IPS-18c (cell line): ENCODE results near the gene CEP78.
"Not testable (repeated sequence)": the region's sequence is repeated elsewhere in the genome, so short reads cannot be mapped to it uniquely, and the experiment has no call there.

Experiments
- H3K4me3 ChIP-seq: 2 replicates; pipeline ENCODE4 v1.7.0; 2013; ENCODE audit warnings: low read depth, mild to moderate bottlenecking, low read length, moderate library complexity; ENCODE audit not compliant: insufficient read depth
- H3K9me3 ChIP-seq: one replicate; pipeline ENCODE4 v1.6.1; 2013; ENCODE audit warnings: mild to moderate bottlenecking, low read length, moderate library complexity; ENCODE audit not compliant: control insufficient read depth, insufficient read depth

Gene CEP78

GRCh38 chr9:78269784-78270183 is 33.9 kb downstream of the CEP78 start:
- H3K4me3 ChIP-seq = no peak overlapping the region
- H3K9me3 ChIP-seq = no peaks in the 10 kb centered on the region

- Histone ChIP-seq H3K9me3 (no peaks in the 10 kb centered on the region), H3K4me3 (no peak overlapping the region)
These were observed 36.4 kb downstream of the CEP78 start for GRCh38 chr9:78272307-78272706.

DNA sequence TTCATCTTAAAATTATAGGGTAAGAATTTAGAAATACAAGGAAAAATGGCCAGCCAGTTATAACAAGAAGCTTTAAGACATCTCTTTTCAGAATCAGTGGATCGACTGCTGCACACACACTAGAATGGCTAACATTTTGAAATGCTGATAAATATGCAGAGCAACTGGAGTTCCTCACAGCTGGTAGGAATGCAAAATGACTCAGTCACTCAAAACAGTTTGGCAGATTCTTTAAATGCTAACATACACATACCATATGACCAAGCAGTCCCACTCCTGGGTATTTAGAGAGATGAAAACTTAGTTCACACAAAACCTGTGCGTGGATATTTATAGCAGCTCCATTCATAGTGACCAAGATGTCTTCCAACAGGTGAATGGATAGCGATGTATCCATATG is 37.9 kb downstream of the CEP78 start:
- no peak overlapping the region for H3K4me3 ChIP-seq
- H3K9me3 ChIP-seq = no peaks in the 10 kb centered on the region

DNA sequence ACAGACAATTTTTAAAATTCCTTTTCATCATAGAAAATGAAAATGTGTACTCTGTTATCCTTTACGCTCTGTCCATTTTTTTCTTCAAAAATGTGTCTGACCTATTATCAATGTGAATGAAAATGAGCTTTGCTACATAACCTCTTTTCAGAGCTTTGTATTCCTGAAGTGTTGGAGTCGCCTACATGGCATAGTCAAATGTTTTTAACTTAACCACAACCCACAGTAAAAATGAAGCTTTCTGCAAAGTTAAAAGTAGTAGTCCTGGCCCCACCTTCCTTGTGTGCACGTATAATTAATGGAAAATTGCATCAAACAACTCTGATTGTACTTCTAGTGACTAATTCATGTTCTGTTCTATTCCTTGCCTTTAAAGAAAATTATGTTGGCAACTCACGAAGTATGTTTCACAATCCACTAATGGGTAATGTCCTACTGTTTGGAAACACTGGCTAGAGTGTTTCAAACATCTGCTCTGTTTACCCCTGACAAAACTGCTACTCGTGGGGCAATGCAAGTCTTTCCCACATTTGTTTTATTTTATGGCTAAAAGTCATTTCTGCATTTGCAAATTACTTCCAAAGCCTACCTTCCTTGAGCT is 42.4 kb downstream of the CEP78 start:
- no peak overlapping the region for H3K4me3 ChIP-seq

GRCh38 chr9:78278801-78279200 is 42.9 kb downstream of the CEP78 start:
- H3K9me3 ChIP-seq = no peaks in the 10 kb centered on the region
- no peak overlapping the region for H3K4me3 ChIP-seq

More for the DNA sequence above, 42.4 kb downstream of the CEP78 start:
- no peaks in the 10 kb centered on the region for H3K9me3 ChIP-seq

DNA sequence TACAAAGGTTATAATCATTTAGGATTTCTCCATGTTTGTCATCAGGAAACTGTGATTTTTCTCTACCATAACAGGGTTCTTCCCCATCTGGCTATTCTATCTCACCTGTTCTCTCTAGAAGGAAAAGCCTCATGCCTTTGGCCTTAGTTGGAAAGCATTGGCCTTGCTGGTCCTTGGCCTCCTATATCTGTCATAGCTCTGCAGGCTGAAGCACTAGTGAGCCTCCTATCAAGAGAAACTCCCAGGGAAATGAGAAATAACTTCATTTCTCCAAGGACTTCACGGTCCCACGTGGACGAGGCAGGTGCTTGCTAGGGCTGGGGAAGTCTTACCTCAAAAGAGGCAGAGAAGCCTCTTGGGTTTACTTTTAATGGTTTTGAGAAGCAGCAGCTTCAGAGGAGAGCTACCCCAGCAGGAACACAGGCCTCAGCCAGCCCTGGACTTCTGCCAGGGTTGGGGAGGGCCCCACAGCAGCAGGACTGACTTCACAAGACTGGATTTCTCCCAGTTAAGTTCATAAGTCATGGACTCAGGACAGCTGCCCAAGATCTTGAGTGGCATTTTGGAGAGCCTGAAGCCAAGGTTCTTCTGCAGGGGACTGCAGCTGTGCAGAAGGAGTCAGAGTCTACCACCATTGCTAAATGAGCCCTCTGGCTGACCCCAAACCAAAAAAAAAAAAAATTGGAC is 45.2 kb downstream of the CEP78 start:
- H3K4me3 ChIP-seq = no peak overlapping the region
- no peaks in the 10 kb centered on the region for H3K9me3 ChIP-seq

DNA sequence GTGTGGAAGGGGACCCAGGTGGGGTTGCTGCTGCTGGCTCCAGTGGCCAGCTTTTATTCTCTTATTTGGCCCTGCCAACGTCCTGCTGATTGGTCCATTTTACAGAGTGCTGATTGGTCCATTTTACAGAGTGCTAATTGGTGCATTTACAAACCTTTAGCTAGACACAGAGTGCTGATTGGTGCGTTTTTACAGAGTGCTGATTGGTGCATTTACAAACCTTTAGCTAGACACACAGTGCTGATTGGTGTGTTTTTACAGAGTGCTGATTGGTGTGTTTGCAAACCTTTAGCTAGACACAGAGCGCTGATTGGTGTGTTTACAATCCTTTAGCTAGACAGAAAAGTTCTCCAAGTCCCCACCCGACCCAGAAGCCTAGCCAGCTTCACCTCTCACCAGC is 48.3 kb downstream of the CEP78 start:
- not testable (repeated sequence) for H3K9me3 ChIP-seq, H3K4me3 ChIP-seq

DNA sequence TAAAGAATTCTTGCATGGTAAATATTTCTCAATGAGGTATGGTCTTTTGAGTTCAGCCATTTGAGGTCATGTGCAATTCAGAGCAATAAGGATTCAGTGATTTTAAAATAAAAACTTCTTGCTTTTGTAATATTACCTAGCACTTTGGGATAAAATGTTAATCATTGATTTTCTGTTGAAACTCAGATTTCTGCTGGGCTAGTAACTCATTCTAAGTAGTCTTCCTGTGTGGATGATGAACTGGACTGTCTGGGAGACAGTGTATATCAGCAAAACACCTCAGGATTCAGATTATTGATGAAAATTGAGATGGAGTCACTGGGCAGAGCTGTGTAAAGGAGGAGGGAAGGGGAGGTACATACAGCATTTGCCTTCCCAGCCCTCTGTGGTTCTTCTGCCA is 50.2 kb downstream of the CEP78 start:
- Histone ChIP-seq H3K4me3 (no peak overlapping the region), H3K9me3 (no peaks in the 10 kb centered on the region)

GRCh38 chr9:78286946-78287388 is 51.1 kb downstream of the CEP78 start:
- no peak overlapping the region for H3K4me3 ChIP-seq

GRCh38 chr9:78288214-78288892 is 52.5 kb downstream of the CEP78 start:
- no peaks in the 10 kb centered on the region for H3K9me3 ChIP-seq
- H3K4me3 ChIP-seq = no peak overlapping the region

More at GRCh38 chr9:78286946-78287388, 51.1 kb downstream of the CEP78 start:
- H3K9me3 ChIP-seq = no peaks in the 10 kb centered on the region

DNA sequence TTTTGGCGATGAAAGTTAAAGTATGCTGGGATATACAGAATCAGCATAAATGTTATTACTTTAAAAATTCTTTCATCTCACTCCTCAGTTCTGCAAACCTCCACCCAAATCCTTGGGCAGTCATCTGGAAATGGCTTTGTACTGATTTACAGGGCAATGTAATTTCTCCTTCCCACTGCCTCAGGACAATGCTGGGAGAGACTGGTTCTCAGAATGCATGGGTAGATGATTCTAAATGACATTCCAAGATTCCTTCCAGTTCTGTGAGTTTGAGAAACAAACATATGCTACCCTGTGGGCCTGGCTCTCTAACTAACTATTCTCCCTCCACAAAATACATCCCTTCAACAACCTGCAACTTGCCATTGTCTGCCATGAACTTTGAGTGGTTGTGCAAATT is 53.6 kb downstream of the CEP78 start:
- Histone ChIP-seq H3K4me3 (no peak overlapping the region), H3K9me3 (no peaks in the 10 kb centered on the region)

DNA sequence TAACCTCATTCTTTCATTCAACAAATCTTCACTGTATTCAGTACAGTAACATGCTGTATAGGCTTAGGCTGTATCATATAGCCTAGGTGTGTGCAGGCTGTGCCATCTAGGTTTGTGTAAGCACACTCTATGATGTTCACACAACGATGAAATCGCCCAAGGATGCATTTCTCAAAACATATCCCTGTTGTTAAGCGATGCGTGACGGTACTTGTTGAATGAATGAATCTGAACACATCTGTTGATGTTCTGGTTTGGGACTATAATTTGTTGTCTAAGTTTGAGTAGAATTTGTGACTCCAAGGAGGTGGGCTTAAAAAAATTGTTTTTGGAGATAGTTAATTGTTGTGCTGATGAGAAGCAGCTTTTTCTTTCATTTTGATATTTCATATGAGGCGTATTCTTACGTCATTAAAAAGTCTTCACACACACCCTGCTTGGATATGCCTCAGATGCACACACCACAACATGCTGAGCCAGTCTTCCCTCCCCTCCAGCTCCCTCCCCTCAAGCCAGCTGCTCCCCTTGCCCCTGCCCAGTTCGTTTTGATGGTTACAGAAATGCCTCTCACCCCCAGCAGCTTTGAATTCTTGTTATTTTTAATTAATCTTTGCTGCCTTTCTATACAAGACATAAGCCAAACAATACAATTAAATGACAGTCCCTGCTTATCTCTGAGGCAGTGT is 55.5 kb downstream of the CEP78 start:
- H3K4me3 ChIP-seq = no peak overlapping the region
- H3K9me3 ChIP-seq = no peaks in the 10 kb centered on the region

DNA sequence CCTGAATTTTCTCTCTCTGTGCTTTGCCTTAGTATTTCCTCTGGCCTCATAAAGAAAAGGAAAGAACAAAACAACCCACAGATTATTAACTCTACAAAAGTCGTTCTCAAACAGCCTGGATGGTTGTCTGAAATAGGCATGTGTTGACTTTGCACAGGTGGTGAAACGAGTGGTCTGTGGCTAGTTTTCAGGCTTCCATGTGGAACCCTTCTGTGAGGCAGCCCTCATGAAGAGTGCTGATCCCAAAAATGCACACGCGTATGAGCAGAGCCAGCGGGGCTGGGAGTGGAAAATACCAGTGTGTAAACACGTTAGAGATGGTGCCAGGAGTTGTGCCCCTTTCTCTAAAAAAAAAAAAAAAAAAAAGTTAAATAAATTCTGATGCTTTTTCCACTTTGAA is 56.2 kb downstream of the CEP78 start:
- Histone ChIP-seq H3K4me3 (no peak overlapping the region), H3K9me3 (no peaks in the 10 kb centered on the region)

DNA sequence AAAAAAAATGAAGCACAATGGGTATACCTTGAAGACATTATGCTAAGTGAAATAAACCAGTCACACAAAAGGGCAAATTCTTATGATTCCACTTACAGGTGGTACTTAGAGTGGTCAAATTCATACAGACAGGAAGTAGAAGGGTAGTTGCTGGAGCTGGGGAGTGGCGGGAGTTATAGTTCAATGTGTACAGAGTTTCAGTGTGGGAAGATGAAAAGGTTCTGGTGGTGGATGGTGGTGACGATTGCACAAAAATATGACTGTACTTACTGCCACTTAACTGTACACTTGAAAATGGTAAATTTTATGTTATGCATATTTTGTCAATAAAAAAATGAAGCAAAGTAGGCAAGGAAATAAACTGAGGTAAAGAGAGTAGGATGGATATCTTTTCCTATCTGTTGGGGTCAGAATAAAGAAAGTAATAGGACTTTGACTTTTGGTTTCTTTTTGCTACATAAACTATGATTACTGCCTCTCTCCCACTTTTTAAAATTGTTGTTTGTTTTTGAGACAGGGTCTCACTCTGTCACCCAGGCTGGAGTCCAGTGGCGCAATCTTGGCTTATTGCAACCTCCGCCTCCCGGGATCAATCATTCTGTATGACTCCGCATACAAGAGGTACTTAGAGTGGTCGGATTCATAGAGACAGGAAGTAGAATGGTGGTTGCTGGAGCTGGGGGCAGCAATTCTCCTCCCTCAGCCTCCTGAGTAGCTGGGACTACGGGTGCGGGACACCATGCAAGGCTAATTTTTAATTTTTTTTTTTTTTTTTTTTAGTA is 57.0 kb downstream of the CEP78 start:
- Histone ChIP-seq H3K4me3 (no peak overlapping the region), H3K9me3 (no peaks in the 10 kb centered on the region)

GRCh38 chr9:78294290-78295176 is 58.7 kb downstream of the CEP78 start:
- H3K4me3 ChIP-seq = no peak overlapping the region
- H3K9me3 ChIP-seq = no peaks in the 10 kb centered on the region

GRCh38 chr9:78295177-78295575 is 59.3 kb downstream of the CEP78 start:
- H3K4me3 ChIP-seq = no peak overlapping the region
- H3K9me3 ChIP-seq = no peaks in the 10 kb centered on the region
